Fibroblast of peridontal ligament (primary cell): Measurements from ENCODE around the gene CENPVL3.
"Not testable (repeated sequence)": the region's sequence is repeated elsewhere in the genome, so short reads cannot be mapped to it uniquely, and the experiment has no call there.

ENCODE experiments used
- DNase-seq: peaks from one replicate; pipeline ENCODE4 v3.0.0-alpha.2; 2010; ENCODE audit errors: extremely low read depth

Gene CENPVL3

GRCh38 chrX:51618241-51619155, at the start of gene CENPVL3:
Gene CENPVL3, minus strand, starts transcription at chrX:51618912. Its CDS starts 39 bp downstream, at chrX:51618873.
- not testable (repeated sequence) for DNase-seq

GRCh38 chrX:51665981-51666380, 47.3 kb upstream of the CENPVL3 start:
- DNase-seq = no peak

- DNase-seq = no peak
Observed at GRCh38 chrX:51643377-51643776, 24.7 kb upstream of the CENPVL3 start.

- DNase-seq = peak; percentile 63
Observed at GRCh38 chrX:51641421-51642021, 22.8 kb upstream of the CENPVL3 start.

- DNase-seq = not testable (repeated sequence)
Observed at GRCh38 chrX:51636511-51636910, 17.8 kb upstream of the CENPVL3 start.

GRCh38 chrX:51614353-51615012, 4.2 kb downstream of the CENPVL3 start:
- DNase-seq = peak; percentile 64

GRCh38 chrX:51608766-51609165, 9.9 kb downstream of the CENPVL3 start:
- peak; percentile 27 for DNase-seq

GRCh38 chrX:51608126-51608525, 10.6 kb downstream of the CENPVL3 start:
- DNase-seq = peak; percentile 43

GRCh38 chrX:51606446-51606845, 12.3 kb downstream of the CENPVL3 start:
- no peak for DNase-seq

- DNase-seq = no peak
Observed at GRCh38 chrX:51598899-51599298, 19.8 kb downstream of the CENPVL3 start.

GRCh38 chrX:51571874-51572273, 46.8 kb downstream of the CENPVL3 start:
- no peak for DNase-seq

- DNase-seq = no peak
Observed at GRCh38 chrX:51569561-51569960, 49.2 kb downstream of the CENPVL3 start.

- peak; percentile 51 for DNase-seq
Observed at GRCh38 chrX:51568586-51568985, 50.1 kb downstream of the CENPVL3 start.
